DLD1 (cell line): ENCODE data around the gene CACNA2D3.

ENCODE experiments used
- in situ Hi-C: cut with HindIII; loops from 2 replicates; pipeline ENCODE4 v1.10.0; 2017; ENCODE audit warnings: low sequenced_read_pairs

The CACNA2D3 gene

DNA sequence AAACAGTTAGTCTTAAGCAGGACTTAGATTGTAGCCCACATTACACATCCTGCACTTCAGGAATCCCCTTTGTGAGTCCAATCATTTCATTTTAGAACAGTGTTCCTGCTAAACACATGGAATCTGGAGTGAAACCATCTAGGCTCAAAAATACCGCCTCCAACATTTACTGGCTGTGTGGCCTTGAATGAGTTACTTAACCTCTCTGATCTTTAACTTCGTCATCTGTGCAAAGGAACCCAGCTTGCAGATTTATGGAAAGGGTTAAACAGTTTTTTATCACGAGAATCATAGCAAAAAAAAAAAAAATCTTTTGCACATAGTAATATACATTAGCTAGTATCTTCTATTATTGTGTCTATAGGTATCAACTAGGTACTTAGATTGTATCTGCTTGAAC, 813.5 kb downstream of the CACNA2D3 start:
- in situ Hi-C loops: no loop called here

DNA sequence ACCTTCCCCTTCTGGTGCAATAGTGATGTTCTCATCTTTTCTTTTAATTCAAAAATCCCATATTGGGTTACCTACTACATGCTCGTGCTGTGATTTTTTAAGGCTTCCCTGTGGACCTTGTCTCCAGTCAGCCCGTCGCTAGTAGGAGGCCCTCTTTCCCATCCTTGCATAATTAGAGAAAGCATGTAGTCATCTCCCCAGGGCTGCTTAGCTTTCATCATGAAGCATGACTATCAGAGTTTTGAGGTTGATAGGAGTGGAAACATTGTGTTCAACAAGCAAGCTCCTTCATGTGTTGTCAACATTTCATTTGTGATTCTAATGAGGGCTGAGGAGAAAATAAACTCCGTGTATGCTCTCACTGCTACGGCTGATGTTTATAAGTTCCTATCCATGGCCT, 814.2 kb downstream of the CACNA2D3 start:
- in situ Hi-C loops: no loop called here

- in situ Hi-C loops: no loop called here
Observed at GRCh38 chr3:54939557-54940300, 817.4 kb downstream of the CACNA2D3 start.

GRCh38 chr3:54940971-54941370, 818.6 kb downstream of the CACNA2D3 start:
- in situ Hi-C loops: no loop called here

- in situ Hi-C loops: no loop called here
Observed at GRCh38 chr3:54941690-54942362, 819.5 kb downstream of the CACNA2D3 start.

DNA sequence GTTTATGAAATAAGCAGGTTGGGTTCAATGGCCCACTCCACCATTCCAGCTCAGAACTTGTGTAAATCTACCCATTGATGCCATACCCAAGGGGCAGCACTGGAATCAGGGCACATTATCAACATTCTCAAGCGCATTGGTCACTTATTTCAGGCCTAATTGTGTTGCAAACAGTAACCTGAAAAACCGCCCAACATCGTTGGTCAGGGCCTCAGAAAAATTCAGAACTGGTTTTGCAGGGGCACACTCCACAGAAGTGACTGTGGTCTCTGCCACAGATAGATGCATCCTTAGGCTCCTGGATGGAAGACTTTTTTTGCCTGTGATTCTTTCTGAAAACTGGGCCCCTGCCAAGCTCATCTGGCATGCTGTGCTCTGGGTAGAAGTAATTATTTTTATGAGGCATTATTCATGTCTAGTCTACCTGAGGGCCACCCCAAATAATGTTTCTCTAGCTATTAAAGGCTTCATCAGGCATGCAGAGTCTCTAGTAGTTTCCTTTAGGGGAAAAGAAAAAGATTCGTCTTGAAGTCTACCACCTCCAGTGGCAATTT, 827.2 kb downstream of the CACNA2D3 start:
- in situ Hi-C loops: no loop called here

- in situ Hi-C loops: no loop called here
Observed at GRCh38 chr3:54950391-54951003, 828.1 kb downstream of the CACNA2D3 start.

GRCh38 chr3:54951405-54951804, 829.1 kb downstream of the CACNA2D3 start:
- in situ Hi-C loops: no loop called here

DNA sequence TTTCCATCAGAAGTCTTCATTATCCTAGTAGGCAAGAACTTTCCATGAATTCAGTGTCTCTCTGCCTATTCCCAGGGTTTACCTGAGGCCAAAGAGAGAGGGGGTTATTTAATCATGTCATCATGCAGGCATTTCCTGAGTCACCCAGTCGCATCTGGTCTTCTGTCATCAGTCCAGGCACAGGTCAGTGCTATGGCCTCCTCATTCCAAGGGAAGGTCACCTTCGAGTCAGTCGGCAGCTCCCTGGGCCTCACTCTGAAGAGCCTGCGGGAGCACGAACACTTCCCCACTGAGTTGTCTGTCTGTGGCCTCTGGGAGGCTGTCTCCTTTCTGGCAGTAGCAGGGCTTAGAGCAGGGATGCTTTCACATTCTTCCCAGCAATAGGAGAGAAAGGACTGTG, 831.7 kb downstream of the CACNA2D3 start:
- in situ Hi-C loops: no loop called here

DNA sequence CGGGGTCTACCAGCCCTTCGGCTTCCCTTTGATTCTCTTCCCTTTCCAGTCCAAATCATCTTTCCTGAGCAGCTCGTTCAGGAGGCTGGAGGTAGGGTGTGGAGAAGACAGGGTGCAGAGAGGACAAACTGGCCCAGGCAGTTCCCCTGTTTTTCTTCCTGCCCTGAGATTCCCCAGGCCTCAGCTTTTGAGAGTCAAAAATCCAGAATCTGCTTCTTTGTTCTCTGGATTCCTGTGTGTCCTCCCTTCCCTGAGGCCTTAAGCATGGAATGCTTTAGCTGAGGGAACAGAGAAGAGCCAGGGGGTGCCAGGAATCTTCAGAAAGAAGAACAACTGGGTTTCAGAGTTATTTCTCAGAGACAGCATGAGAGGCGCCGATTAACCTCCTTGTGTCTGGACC, 832.2 kb downstream of the CACNA2D3 start:
- in situ Hi-C loops: no loop called here

DNA sequence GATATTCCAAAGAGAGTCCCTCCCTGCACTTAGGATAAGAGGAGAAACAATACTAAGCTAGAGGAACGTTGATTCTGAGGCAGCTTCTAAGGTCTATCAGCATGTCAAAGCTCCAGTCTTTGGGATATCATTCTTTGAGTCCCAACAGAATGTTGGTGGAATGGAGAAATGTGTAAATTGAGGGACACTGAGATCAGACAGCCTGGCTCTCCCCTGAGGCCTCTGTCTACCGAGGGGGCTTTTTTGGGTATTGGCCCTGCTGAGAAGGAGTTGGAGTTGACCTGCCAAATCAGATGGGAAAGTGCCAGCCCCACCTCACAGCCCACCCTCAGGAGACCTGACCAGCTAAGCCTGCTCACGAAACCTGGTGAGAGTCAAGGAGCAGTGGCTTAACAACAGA, 833.1 kb downstream of the CACNA2D3 start:
- in situ Hi-C loops: no loop called here

DNA sequence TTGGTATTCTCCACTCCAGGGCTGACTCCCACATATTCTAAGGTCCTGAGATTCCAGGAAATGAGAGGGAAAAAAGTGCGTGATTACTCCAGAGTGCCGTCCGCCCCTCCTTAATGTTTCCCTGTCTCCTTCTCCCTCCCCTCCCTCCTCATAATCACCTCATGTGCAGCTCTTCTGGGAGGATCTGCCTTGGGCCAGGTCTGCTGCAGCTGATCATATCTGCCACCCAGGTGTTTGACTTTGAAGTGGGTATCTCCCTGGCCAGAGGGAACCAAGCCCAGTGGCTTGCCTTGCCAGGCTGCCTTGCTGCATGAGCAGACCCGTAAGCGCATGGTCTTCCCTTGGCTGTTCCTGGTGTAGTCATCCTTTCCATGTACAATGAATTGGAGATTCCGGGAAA, 833.6 kb downstream of the CACNA2D3 start:
- in situ Hi-C loops: no loop called here

GRCh38 chr3:54957711-54958110, 835.4 kb downstream of the CACNA2D3 start:
- in situ Hi-C loops: no loop called here

DNA sequence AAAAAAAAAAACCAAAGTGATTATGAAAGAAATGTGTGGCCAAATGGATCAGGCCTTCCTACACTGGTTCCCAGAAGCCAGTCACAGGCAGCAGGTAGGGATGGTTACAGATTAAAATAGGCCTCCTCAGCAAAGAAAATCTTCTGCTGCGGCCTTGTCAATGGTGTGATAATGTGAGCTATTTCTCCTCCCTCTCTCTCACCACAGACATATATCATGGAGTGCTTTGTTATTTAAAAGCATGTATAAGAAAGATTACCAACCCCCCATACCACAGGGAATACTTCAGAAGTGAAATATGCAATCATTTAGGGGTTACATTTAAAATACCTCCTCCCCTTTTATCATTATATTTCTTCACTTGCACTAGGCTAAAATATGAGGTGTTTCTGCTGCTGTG, 837.7 kb downstream of the CACNA2D3 start:
- in situ Hi-C loops: no loop called here

DNA sequence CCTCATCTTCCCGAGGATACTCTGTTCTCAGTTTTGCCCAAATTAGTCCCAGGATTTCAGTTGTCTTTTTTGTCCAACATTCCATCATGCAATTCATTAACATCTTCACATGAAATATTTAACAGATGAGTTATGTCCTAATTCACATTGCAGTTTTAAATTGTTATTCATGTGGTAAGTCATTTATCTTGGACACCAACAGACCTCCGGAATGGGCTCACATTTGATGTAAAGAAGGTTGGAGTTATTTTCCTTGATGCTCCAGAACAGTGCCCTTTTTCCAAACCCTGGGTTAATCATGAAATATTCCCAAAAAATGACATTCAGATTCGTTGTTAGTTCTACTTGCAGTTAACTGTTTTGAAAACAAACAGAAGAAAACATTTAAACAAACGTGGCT, 838.3 kb downstream of the CACNA2D3 start:
- in situ Hi-C loops: no loop called here

- in situ Hi-C loops: no loop called here
Observed at GRCh38 chr3:54962200-54962599, 839.8 kb downstream of the CACNA2D3 start.

- in situ Hi-C loops: no loop called here
Observed at GRCh38 chr3:54963641-54964040, 841.3 kb downstream of the CACNA2D3 start.

DNA sequence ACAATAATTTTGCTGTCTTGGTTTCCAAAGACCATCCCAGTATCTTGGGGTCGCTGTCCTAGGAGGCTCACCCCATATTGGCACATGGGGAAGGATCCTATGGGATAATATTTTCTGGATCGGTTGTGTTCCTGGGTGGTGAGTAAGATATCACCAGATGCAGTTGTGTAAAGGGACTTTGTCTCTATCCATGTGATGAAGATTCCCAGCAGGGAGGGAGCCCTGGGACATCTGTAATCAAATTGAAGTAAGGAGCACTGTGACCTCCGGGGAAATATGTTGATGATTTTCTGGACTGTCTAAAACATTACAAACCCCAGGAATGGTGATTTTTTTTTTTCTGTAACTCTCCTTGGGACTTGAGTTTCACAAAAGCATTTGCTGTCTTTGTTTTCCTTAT, 841.7 kb downstream of the CACNA2D3 start:
- in situ Hi-C loops: no loop called here

- in situ Hi-C loops: no loop called here
Observed at GRCh38 chr3:54965746-54966145, 843.4 kb downstream of the CACNA2D3 start.

DNA sequence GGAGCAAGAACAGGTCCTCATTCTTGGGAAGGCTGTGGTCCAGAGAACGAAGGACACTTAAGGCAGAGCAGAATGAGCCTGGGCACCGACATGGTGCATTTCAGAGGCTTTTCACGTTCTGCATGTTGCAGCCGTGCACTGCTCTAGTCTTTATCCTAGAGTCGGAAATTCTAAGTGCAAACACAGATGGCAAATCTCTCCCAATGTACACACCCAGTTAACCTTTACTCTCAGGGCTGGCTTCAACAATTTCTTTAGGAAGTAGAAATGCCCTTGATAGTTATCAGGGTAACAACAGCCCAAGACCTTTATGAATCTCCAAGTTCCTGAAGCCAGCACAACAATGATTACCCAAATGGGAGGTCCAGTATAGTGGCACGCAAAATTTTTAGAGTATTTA, 844.6 kb downstream of the CACNA2D3 start:
- in situ Hi-C loops: no loop called here

DNA sequence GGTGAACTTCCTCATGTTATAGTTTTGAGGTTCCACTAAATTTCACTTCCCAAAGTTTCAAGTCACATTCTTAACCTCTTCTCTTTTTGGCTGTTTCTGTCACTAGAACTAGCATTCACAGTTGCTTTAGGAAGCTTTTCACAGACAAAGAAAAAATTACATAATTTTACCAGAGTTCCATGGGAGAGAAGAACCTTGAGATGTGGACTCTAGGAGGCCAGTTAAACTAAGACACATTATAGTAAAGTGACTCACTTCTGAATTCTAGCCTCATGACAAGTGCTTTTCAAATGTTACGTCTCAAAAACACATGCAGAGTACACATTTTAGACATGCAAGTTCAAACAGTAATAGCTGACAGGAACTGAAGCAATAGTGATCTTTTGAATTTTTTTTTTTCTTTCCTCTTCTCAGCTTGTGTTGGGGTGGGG, 845.4 kb downstream of the CACNA2D3 start:
- in situ Hi-C loops: no loop called here
